Measurements from ENCODE around the gene FBXW2. TPM values are rescaled to one million over a fixed set of nuclear protein-coding genes. Genes with fewer than 3 reads are reported as not detected.
"Not testable (repeated sequence)": the region's sequence is repeated elsewhere in the genome, so short reads cannot be mapped to it uniquely, and the experiment has no call there.

FBXW2 gene
- total RNA-seq, 1 donor from 2014 or later = 24.0 TPM

GRCh38 chr9:120755044-120755443 lies 38.2 kb downstream of the FBXW2 start:
- no peak for DNase-seq (ENCODE audit: low read depth)
- H3K4me3 ChIP-seq (ENCODE audit: low read depth, low read length) = no peak overlapping the region
- no peak for TF ChIP-seq CTCF (conservative IDR thresholded peaks at IDR 0.05; ENCODE audit: low read depth, low read length)

GRCh38 chr9:120750421-120750820 lies 42.8 kb downstream of the FBXW2 start:
- DNase-seq (ENCODE audit: low read depth) = no peak
- no peak overlapping the region for H3K4me3 ChIP-seq (ENCODE audit: low read depth, low read length)
- no peak for TF ChIP-seq CTCF (conservative IDR thresholded peaks at IDR 0.05; ENCODE audit: low read depth, low read length)

GRCh38 chr9:120746366-120746765 lies 46.9 kb downstream of the FBXW2 start:
- H3K4me3 ChIP-seq (ENCODE audit: low read depth, low read length); DNase-seq (ENCODE audit: low read depth): not testable (repeated sequence)

GRCh38 chr9:120745278-120745677 lies 47.9 kb downstream of the FBXW2 start:
- H3K4me3 ChIP-seq (ENCODE audit: low read depth, low read length) = no peak overlapping the region
- DNase-seq (ENCODE audit: low read depth) = no peak
- no peak for TF ChIP-seq CTCF (conservative IDR thresholded peaks at IDR 0.05; ENCODE audit: low read depth, low read length)

- TF ChIP-seq CTCF (conservative IDR thresholded peaks at IDR 0.05; ENCODE audit: low read depth, low read length) = peak; percentile 90
- H3K4me3 ChIP-seq (ENCODE audit: low read depth, low read length) = no peak overlapping the region
- DNase-seq (ENCODE audit: low read depth) = no peak
Measured at GRCh38 chr9:120742951-120743416, 50.2 kb downstream of the FBXW2 start.

GRCh38 chr9:120741701-120742100 lies 51.5 kb downstream of the FBXW2 start:
- DNase-seq (ENCODE audit: low read depth) = no peak
- no peak overlapping the region for H3K4me3 ChIP-seq (ENCODE audit: low read depth, low read length)
- TF ChIP-seq CTCF (conservative IDR thresholded peaks at IDR 0.05; ENCODE audit: low read depth, low read length) = no peak

GRCh38 chr9:120741191-120741590 lies 52.0 kb downstream of the FBXW2 start:
- H3K4me3 ChIP-seq (ENCODE audit: low read depth, low read length) = no peak overlapping the region
- TF ChIP-seq CTCF (conservative IDR thresholded peaks at IDR 0.05; ENCODE audit: low read depth, low read length) = no peak
- DNase-seq (ENCODE audit: low read depth) = no peak

All from epithelial cell of proximal tubule (primary cell).